Sigmoid colon (tissue), 7 donors: ENCODE measurements around the gene PPP2R5E. TPM values are rescaled to one million over a fixed set of nuclear protein-coding genes. Genes with fewer than 3 reads are reported as not detected.

Experiments used
- DNase-seq: peaks from one replicate; pipeline ENCODE4 v3.0.0-alpha.2; 2019
- H3K27ac ChIP-seq, 4 donors: fragments of 200-600 bp; sonication (generic); one replicate each; pipeline ENCODE4 v1.5.1; 2016 to 2019; ENCODE audit warnings: mild to moderate bottlenecking in 1 of 4
- H3K27me3 ChIP-seq, 3 donors: fragments of 200-600 bp; sonication (generic); one replicate each; pipeline ENCODE4 v1.5.1; 2019; ENCODE audit warnings: mild to moderate bottlenecking in 1 of 3
- H3K36me3 ChIP-seq, 4 donors: fragments of 200-600 bp; sonication (generic); one replicate each; pipeline ENCODE4 v1.5.1; 2016 to 2019
- H3K4me1 ChIP-seq, 4 donors: fragments of 200-600 bp; sonication (generic); one replicate each; pipeline ENCODE4 v1.5.1; 2017 to 2019
- H3K4me3 ChIP-seq, 4 donors: fragments of 200-600 bp; sonication (generic); one replicate each; pipeline ENCODE4 v1.5.1; 2017 to 2019; ENCODE audit warnings: mild to moderate bottlenecking in 2 of 4, moderate library complexity in 1 of 4
- H3K9me3 ChIP-seq, 4 donors: fragments of 200-600 bp in 3 of 4; sonication (generic) in 3 of 4; one replicate each; pipeline versions ENCODE4 v1.5.1 to v1.6.1; 2013 to 2019
- CTCF ChIP-seq, 4 experiments: fragments of 450-650 bp in 3 of 4; fragments of 200-600 bp in 1 of 4; IDR thresholded peaks; one replicate each; pipeline ENCODE4 v1.5.1; 2016 to 2019; ENCODE audit warnings: antibody characterized with exemption in 4 of 4, mild to moderate bottlenecking in 3 of 4, moderate library complexity in 2 of 4
- EP300 ChIP-seq, 4 donors: sonication (generic); formaldehyde crosslinking; IDR thresholded peaks; one replicate each; pipeline ENCODE4 v1.6.1; 2017; ENCODE audit warnings: antibody characterized with exemption in 4 of 4
- POLR2A ChIP-seq, 2 donors: fragments of 450-650 bp; IDR thresholded peaks; one replicate each; pipeline ENCODE4 v1.6.1; 2016; ENCODE audit warnings: antibody characterized with exemption in 2 of 2, mild to moderate bottlenecking in 2 of 2, moderate library complexity in 2 of 2
- POLR2AphosphoS5 ChIP-seq, 4 donors: sonication (generic); formaldehyde crosslinking; IDR thresholded peaks; one replicate each; pipeline ENCODE4 v1.6.1; 2017; ENCODE audit warnings: antibody characterized with exemption in 4 of 4
- WGBS, 2 donors: extraction: QIAGEN DNeasy Blood & Tissue Kit; methylation state at CpG; one replicate each; pipeline ENCODE4 v1.1.7; 2013; 5-methylcytosine and 5-hydroxymethylcytosine counted together
- intact Hi-C: fragments of 100-400 bp; cut with DNase I; formaldehyde crosslinking; loops from one replicate; pipeline ENCODE4 v1.15.1; 2023
- polyA plus RNA-seq, 3 donors: library from polyadenylated mRNA; stranded (reverse); fragments of 200-250 nt; gene quantifications; one replicate each; pipeline ENCODE4 v1.2.3, GENCODE V29; 2013
- total RNA-seq, 4 donors: library from RNA; depleted of rRNA; stranded (reverse); fragments of >200 nt; gene quantifications; one replicate each; pipeline ENCODE4 v1.1.0, GENCODE V29; 2016
- donor health status: healthy with polysubstance abuse.
- donor health status: Bipolar disorder and iron deficiency.
- donor health status: healthy.

Gene PPP2R5E
- total and polyA plus RNA-seq, 7 donors = 10.8 to 28.9 (median 23.7) TPM

GRCh38 chr14:63361790-63362189, 181.4 kb downstream of the PPP2R5E start:
- no peaks in the 10 kb centered on the region for H3K27me3 ChIP-seq
- no peak for TF ChIP-seq POLR2A (IDR thresholded peaks at IDR 0.05)
- TF ChIP-seq CTCF (IDR thresholded peaks at IDR 0.05) = no peak
- TF ChIP-seq POLR2AphosphoS5 (IDR thresholded peaks at IDR 0.05) = no peak
- TF ChIP-seq EP300 (IDR thresholded peaks at IDR 0.05) = no peak

GRCh38 chr14:63357841-63358240, 185.3 kb downstream of the PPP2R5E start:
- no peak overlapping the region for H3K27ac ChIP-seq
- 93% methylated on average over 7 of the region's 7 CpGs for WGBS, 2 donors
- no peaks in the 10 kb centered on the region for H3K4me1 ChIP-seq
- intact Hi-C loops = no loop called here
- H3K9me3 ChIP-seq = no peaks in the 10 kb centered on the region
- no peak for TF ChIP-seq EP300 (IDR thresholded peaks at IDR 0.05)
- TF ChIP-seq CTCF (IDR thresholded peaks at IDR 0.05) = no peak
- no peak for TF ChIP-seq POLR2A (IDR thresholded peaks at IDR 0.05)
- TF ChIP-seq POLR2AphosphoS5 (IDR thresholded peaks at IDR 0.05) = no peak
- no peaks in the 10 kb centered on the region for H3K27me3 ChIP-seq
- H3K4me3 ChIP-seq = no peak overlapping the region
- no peaks in the 10 kb centered on the region for H3K36me3 ChIP-seq
- no peak for DNase-seq

More at GRCh38 chr14:63361790-63362189, 181.4 kb downstream of the PPP2R5E start:
- no peak for DNase-seq
- H3K36me3 ChIP-seq = no peaks in the 10 kb centered on the region
- no peaks in the 10 kb centered on the region for H3K4me1 ChIP-seq
- intact Hi-C loops = loop anchor here (10.0 kb wide), 1 partner anchor 187 kb away; no protein-coding TSS in a partner anchor
- peaks cover 0 to 4% (median 0%) of the 10 kb centered on the region in 4 donors for H3K9me3 ChIP-seq
- no peak overlapping the region for H3K4me3 ChIP-seq
- WGBS, 2 donors = 34 to 64% methylated on average over 4 of the region's 4 CpGs
- H3K27ac ChIP-seq = no peak overlapping the region

- TF ChIP-seq POLR2A (IDR thresholded peaks at IDR 0.05) (no peak), EP300 (IDR thresholded peaks at IDR 0.05) (no peak), POLR2AphosphoS5 (IDR thresholded peaks at IDR 0.05) (no peak), CTCF (IDR thresholded peaks at IDR 0.05) (no peak)
- intact Hi-C loops = no loop called here
- no peak for DNase-seq
- Histone ChIP-seq H3K9me3 (no peaks in the 10 kb centered on the region), H3K27ac (no peak overlapping the region), H3K4me3 (no peak overlapping the region), H3K36me3 (no peaks in the 10 kb centered on the region), H3K27me3 (peaks cover 0 to 2% (median 0%) of the 10 kb centered on the region in 3 donors), H3K4me1 (no peaks in the 10 kb centered on the region)
- WGBS, 2 donors = 29 to 48% methylated on average over 3 of the region's 3 CpGs
Measured at GRCh38 chr14:63345826-63346225, 197.4 kb downstream of the PPP2R5E start.

- Histone ChIP-seq H3K36me3 (no peaks in the 10 kb centered on the region), H3K27ac (no peak overlapping the region), H3K4me1 (no peaks in the 10 kb centered on the region), H3K4me3 (no peak overlapping the region), H3K9me3 (no peaks in the 10 kb centered on the region), H3K27me3 (peaks cover 0 to 2% (median 0%) of the 10 kb centered on the region in 3 donors)
- TF ChIP-seq EP300 (IDR thresholded peaks at IDR 0.05) (no peak), POLR2AphosphoS5 (IDR thresholded peaks at IDR 0.05) (no peak), CTCF (IDR thresholded peaks at IDR 0.05) (no peak), POLR2A (IDR thresholded peaks at IDR 0.05) (no peak)
- 77 to 81% methylated on average over 4 of the region's 4 CpGs for WGBS, 2 donors
- no peak for DNase-seq
- intact Hi-C loops = no loop called here
Measured at GRCh38 chr14:63344336-63344735, 198.8 kb downstream of the PPP2R5E start.

- Histone ChIP-seq H3K4me1 (no peaks in the 10 kb centered on the region), H3K27ac (no peak overlapping the region), H3K36me3 (no peaks in the 10 kb centered on the region), H3K9me3 (no peaks in the 10 kb centered on the region), H3K27me3 (no peaks in the 10 kb centered on the region), H3K4me3 (no peak overlapping the region)
- 84 to 91% methylated on average over 1 of the region's 1 CpG for WGBS, 2 donors
- intact Hi-C loops = no loop called here
- DNase-seq = no peak
- no peak for TF ChIP-seq POLR2A (IDR thresholded peaks at IDR 0.05)
- no peak for TF ChIP-seq EP300 (IDR thresholded peaks at IDR 0.05)
- no peak for TF ChIP-seq CTCF (IDR thresholded peaks at IDR 0.05)
- TF ChIP-seq POLR2AphosphoS5 (IDR thresholded peaks at IDR 0.05) = no peak
Measured at GRCh38 chr14:63343878-63344277, 199.3 kb downstream of the PPP2R5E start.
